GM18505 (cell line): ENCODE data around the gene PHRF1.

ENCODE experiments used
- ATAC-seq: cut with Tn5 transposase; IDR thresholded peaks from one replicate; pipeline ENCODE4 v1.9.1; 2021; ENCODE audit not compliant: unreplicated experiment
- POLR2A ChIP-seq: IDR thresholded peaks from 4 replicates; pipeline ENCODE4 v1.6.1; 2011; ENCODE audit warnings: borderline replicate concordance; ENCODE audit not compliant: insufficient read depth, insufficient read length; ENCODE audit errors: extremely low read depth

PHRF1 gene

DNA sequence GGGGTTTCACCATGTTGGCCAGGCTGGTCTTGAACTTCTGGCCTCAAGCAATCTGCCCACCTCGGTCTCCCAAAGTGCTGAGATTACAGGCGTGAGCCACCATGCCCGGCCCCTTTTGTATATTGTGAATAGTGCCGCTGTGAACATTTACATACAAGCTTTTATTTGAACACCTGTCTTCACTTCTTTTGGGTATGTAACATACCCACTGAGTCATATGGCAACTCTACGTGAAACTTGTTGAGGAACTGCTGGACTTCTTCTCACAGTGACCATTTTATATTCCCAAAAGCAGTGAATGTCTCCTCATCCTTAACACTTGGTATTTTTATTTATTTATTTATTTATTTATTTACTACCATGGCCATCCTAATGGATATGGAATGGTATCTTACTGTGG lies 54.6 kb downstream of the PHRF1 start:
- ATAC-seq, result no peak
- TF ChIP-seq POLR2A, result no peak

DNA sequence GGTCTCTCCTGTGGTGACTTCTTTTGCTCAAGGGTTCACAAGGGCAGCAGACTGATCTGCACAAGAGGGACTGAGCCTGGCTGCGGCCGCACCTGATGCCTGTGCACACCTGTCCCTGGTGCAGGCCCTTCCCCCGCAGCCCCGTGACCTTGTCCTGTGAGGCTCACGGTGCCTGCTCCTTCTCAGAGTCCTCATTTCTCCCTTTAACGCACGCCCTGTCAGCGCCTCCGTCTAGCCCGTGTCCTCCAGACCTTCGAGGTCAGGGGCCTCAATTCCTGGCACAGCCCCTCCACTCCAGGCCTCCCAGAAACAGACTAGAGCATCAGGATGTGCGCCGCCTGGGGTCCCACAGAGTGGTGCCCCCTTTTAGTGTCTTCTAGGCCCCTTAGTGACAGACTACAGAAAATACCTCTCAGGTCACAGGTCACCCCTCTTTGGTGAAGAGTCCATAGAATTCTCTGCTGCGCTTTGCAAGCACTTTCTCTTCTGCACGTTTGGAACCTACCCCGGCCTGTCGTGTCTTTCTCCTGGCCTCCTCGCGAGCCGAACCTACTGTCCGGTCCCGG lies 59.8 kb downstream of the PHRF1 start:
- no peak for TF ChIP-seq POLR2A
- no peak for ATAC-seq

DNA sequence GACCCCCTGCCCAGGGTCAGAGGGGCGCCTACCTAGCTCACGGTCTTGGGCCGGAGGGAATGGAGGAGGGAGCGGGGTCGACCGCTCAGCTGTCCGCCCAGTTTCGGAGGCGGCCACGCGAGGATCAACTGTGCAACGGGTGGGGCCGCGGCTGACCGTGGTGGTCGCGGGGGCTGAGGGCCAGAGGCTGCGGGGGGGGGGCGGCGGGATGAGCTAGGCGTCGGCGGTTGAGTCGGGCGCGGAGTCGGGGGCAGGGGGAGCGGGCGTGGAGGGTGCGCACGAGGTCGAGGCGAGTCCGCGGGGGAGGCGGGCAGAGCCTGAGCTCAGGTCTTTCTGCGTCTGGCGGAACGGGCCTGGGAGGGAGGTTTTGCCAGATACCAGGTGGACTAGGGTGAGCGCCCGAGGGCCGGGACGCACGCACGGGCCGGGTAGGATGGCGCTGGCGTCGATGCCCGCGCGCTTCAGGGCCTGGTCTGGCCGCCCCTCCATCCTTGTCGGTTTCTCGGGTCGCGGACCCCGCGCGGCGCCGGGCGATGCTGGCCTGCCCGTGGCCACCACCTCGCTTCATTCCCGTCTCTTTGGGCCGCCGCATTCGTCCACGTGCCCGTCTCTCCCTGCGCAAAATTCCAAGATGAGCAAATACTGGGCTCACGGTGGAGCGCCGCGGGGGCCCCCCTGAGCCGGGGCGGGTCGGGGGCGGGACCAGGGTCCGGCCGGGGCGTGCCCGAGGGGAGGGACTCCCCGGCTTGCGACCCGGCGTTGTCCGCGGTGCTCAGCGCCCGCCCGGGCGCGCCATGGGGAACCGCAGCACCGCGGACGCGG lies 60.5 kb downstream of the PHRF1 start, which contains the start of gene DRD4:
TSS of gene DRD4 (plus strand) at position 759 of the 822 bp plus-strand sequence. CDS start at position 795, 36 bp downstream.
- TF ChIP-seq POLR2A, result no peak
- no peak for ATAC-seq

DNA sequence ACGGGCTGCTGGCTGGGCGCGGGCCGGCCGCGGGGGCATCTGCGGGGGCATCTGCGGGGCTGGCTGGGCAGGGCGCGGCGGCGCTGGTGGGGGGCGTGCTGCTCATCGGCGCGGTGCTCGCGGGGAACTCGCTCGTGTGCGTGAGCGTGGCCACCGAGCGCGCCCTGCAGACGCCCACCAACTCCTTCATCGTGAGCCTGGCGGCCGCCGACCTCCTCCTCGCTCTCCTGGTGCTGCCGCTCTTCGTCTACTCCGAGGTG lies 61.0 kb downstream of the PHRF1 start:
- no peak for TF ChIP-seq POLR2A
- no peak for ATAC-seq

DNA sequence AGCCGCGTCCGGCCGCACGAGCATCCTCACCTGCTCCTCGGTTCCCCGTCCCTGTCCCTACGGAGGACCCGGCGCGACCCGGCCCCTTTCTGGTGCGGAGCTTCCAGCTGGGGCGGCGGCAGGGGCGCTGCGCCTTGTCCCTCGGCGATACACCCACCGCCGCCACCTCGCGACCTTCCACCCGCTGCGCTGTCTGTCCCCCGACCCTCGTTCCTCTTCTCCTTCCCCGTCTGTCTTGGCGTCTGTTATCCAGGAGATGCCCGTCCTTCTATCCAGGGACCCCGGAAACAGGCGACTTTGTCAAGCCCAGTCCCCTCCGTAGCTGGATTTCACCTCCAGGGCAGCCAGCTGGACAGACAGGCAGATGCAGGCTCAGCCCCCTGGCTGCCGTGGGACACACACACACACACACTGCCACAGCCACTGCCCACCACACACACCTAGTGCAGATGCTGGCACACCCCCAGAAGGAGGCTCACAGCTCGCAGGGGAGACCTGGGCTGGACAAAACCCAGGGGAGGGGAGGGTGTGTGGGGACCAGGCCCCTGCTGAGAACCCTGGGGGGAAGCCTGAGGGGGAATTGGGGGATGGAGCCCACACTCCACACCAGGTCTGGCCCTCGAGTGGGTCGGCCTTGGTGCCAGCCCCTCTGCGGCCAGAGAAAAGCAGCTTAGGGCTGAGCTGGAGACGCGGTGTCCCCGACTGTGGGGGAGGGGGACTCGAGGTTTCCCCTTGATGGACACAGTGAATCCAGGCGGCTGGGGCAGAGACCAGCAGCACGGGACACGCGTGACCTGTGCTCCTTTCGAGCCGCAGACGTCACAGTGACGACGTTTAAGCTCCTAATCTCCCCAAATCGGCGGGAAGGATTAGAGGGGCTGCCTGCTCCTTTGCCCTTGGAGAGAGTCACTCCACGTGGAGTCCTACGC lies 61.6 kb downstream of the PHRF1 start:
- ATAC-seq, result no peak
- TF ChIP-seq POLR2A, result no peak

DNA sequence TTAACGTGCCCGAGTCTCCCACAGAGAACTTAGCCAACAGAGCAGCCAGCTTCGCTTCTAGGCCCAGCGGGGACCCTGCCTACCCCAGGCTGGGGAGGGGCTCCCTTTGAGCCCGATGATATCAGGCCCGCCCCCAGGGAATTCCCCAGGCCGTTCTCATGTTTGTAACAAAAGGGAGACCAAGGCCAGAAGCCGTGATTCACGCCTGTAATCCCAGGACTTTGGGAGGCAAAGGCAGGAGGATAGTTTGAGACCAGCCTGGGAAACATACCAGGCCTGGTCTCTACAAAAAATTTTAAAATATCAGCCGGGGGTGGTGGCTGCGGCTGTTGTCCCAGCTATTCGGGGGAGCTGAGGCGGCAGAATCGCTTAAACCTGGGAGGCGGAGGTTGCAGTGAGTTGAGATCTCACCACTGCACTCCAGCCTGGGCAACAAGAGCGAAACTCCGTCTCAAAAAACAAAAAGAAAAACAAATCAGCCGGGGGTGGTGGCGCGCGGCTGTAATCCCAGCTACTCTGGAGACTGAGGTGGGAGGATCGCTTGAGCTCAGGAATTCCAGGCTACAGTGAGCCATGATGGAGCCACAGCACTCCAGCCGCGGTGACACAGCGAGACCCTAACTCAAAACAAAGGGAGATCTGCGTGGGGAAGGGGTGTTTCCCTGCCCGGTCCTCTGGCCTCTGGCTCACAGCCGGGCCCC lies 62.5 kb downstream of the PHRF1 start:
- no peak for TF ChIP-seq POLR2A
- ATAC-seq, result no peak

DNA sequence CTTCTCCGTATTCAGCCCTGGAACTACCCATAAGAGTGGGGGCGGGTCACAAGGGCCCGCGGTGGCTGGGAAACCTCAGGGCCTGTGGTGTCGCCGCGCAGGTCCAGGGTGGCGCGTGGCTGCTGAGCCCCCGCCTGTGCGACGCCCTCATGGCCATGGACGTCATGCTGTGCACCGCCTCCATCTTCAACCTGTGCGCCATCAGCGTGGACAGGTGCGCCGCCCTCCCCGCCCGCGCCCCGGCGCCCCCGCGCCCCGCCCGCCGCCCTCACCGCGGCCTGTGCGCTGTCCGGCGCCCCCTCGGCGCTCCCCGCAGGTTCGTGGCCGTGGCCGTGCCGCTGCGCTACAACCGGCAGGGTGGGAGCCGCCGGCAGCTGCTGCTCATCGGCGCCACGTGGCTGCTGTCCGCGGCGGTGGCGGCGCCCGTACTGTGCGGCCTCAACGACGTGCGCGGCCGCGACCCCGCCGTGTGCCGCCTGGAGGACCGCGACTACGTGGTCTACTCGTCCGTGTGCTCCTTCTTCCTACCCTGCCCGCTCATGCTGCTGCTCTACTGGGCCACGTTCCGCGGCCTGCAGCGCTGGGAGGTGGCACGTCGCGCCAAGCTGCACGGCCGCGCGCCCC lies 63.2 kb downstream of the PHRF1 start:
- no peak for ATAC-seq
- no peak for TF ChIP-seq POLR2A

DNA sequence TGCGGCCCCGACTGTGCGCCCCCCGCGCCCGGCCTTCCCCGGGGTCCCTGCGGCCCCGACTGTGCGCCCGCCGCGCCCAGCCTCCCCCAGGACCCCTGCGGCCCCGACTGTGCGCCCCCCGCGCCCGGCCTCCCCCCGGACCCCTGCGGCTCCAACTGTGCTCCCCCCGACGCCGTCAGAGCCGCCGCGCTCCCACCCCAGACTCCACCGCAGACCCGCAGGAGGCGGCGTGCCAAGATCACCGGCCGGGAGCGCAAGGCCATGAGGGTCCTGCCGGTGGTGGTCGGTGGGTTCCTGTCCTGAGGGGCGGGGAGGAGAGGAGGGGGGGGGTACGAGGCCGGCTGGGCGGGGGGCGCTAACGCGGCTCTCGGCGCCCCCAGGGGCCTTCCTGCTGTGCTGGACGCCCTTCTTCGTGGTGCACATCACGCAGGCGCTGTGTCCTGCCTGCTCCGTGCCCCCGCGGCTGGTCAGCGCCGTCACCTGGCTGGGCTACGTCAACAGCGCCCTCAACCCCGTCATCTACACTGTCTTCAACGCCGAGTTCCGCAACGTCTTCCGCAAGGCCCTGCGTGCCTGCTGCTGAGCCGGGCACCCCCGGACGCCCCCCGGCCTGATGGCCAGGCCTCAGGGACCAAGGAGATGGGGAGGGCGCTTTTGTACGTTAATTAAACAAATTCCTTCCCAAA lies 63.9 kb downstream of the PHRF1 start:
- TF ChIP-seq POLR2A, result no peak
- ATAC-seq, result no peak

DNA sequence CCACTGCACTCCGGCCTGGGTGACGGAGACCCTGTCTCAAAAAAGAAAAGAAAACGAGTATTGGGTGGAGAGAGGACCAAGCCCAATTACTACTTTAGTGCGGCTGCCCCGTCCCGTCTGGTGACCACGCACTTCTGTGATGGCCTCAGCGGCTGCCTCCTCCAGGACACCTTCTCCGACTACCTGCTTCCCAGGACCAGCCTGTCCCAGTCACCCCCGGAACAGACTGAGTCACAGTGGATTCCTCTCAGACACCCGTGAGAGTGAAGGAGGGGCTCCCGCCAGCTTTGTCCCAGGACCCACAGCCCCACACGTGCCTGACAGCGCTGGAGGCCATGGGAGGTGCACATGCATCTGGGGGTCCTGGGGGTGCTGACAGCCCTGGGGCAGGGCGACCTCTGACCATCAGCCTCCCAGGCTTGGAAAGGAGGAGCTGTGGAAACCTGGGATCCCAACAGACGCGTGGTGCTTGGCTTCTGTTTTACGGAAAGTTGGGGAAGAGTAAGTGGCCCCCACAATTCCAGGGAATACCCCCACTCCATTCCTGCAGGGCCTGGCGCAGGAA lies 65.6 kb downstream of the PHRF1 start:
- no peak for TF ChIP-seq POLR2A
- no peak for ATAC-seq

DNA sequence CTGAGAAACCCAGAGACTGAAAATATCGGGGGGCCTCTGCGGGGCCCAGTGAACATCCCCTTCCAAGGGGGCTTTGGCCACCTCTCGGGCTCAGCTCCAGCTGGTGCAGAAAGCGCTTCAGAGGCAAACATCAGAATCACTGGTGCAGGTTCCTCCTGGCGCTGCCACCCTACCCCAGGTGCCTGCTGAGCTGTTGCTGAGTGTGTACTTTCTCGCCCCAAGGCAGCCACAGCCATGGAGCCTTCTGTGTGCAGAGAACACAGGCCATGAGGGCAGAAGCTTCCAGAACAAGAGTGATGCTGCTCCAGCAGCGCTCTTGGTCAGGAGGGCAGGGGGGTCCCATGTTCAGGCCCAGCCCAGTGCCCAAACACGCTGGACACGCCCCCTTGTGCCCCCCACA lies 67.1 kb downstream of the PHRF1 start:
- TF ChIP-seq POLR2A, result no peak
- ATAC-seq, result no peak

DNA sequence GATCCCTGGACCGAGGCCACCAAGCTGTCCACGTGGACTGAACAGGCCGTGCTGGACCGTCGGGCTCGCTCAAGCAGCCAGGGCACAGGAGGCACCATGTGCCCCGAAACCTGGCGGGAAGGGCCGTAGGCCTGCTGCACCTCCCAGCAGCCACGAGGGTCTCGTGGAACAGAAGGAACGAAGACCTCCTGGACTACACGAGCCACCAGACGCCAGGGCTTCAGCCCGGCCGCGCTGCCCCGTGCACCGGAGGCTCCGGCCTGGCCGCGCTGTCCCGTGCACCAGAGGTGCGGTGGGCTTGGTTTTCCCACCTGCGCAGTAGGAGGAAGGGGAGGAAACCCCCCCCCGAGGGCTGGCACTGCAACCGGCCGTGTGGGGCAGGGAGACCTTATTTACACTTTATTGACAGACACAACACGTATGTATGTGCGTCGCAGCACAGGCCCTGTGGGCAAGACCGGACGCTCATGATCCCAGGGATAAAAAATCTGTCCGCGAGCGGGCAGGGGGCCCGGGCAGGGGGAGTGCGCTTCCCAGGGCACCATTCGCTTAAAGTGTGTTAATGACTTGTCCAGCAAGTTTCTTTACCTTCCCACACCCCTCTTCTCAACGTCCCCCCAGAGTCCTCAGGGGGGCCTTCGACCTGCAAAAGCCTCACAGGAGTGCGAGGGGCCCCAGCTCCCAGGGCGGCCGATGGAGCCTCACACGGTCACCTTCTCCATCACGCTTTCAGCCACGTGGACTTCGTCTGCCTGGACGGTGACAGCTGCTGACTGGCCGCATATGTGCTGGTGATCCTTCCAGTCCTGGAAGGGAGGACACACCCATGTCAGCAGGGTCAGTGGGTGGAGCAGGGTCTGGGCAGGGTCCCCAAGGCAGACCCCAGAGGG lies 67.8 kb downstream of the PHRF1 start:
- TF ChIP-seq POLR2A, result no peak
- ATAC-seq, result no peak
